Fibroblast of mammary gland (primary cell): ENCODE results near the gene TREX2.

Experiments
- DNase-seq: peaks from one replicate; pipeline ENCODE4 v3.0.0-alpha.2; 2010; ENCODE audit warnings: low read depth
- H3K4me3 ChIP-seq: 2 replicates; pipeline ENCODE4 v1.5.1; 2011; ENCODE audit warnings: low read depth, mild to moderate bottlenecking, low read length, moderate library complexity; ENCODE audit not compliant: control insufficient read depth
- TF ChIP-seq, protein P1 (sequence below): conservative IDR thresholded peaks from 2 replicates; pipeline ENCODE4 v1.5.1; 2011; ENCODE audit warnings: low read depth, low read length, inconsistent platforms; ENCODE audit not compliant: control insufficient read depth, insufficient read depth

The TREX2 gene

DNA sequence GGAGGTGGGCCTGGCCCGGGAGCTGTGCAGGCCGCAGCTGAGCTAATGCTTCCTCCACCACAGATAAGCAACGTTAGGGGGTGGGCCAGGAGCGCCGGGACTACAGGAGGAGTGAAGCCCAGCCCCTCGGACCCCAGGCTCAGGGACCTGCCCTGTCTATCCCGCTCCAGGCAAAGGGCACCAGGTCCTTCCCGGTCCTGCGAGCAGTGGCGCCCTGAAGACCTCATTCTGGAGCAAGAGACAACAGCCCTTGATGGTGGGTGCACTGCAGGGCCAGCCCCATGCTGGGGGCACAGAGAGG is 730 bp upstream of the TREX2 start:
- TF ChIP-seq, protein P1, sequence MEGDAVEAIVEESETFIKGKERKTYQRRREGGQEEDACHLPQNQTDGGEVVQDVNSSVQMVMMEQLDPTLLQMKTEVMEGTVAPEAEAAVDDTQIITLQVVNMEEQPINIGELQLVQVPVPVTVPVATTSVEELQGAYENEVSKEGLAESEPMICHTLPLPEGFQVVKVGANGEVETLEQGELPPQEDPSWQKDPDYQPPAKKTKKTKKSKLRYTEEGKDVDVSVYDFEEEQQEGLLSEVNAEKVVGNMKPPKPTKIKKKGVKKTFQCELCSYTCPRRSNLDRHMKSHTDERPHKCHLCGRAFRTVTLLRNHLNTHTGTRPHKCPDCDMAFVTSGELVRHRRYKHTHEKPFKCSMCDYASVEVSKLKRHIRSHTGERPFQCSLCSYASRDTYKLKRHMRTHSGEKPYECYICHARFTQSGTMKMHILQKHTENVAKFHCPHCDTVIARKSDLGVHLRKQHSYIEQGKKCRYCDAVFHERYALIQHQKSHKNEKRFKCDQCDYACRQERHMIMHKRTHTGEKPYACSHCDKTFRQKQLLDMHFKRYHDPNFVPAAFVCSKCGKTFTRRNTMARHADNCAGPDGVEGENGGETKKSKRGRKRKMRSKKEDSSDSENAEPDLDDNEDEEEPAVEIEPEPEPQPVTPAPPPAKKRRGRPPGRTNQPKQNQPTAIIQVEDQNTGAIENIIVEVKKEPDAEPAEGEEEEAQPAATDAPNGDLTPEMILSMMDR = no peak
- no peak overlapping the region for H3K4me3 ChIP-seq
- DNase-seq = no peak

DNA sequence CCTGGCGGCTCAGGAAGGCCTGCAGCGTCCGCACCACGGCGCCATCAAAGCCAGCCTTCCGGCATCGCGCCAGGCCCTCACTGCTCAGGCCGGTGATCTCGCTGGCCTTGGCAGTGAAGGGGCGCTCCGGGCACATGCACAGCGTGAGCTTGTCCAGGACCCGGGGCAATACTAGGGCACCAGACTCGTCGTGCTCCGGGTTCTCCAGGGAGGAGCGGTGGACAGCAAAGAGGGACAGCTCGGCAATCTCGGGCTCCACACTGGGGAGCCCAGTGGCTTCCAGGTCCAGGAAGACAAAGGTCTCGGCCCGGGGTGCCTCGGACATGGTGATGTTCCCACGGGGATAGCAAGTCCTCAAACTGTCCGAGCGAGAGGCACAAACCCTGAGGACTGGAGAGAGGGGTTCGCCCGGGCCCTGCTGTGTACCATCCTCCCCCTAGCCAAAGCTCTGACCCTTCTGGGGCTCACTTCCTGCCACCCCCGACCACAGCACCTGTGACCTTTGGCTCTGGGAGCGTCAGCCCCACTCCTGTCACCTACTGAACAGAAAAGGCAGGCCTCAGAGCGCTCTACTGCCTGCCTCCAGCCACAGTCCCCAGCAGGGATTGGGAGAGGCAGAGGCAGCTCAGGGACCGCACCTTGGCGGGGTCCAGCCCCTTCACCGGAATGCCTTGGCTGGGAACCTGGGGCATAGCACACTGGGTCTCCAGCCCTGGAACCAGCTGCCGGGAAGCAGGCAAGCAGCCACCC is 575 bp downstream of the TREX2 start:
- H3K4me3 ChIP-seq = no peak overlapping the region
- no peak for DNase-seq
- TF ChIP-seq, protein P1 = no peak

DNA sequence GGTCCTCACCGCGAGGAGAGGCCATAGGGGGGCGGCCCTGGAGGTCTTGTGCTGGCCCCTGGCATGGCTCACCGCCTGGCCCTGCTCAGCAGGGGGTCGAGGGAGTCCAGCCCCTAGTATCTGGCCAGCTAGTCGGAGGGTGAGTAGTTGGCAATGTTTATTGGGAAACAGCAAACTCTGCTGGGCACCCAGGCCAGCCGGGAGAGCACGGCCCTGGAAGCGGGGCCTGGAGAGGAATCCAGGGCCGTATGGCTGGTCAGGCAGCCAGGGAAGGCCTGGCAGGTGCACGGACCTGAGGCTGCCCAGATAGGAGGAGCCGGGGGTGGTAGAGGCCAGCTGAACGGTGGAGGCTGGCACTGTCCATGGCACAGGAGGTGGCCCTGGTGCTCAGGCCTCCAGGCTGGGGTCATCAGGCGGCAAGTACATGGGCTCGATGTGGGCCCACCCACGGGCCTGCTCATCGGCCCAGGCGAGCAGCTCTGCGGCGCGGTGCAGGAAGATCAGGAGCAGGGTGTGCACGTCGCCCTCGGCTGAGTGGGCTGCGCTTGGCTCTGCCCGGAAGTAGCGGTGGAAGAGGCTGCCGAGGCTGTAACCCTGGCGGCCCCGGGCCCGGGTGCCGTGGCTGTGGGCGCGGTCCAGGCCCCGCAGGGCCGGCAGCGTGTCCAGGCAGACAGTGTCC is 1.4 kb downstream of the TREX2 start:
- no peak for DNase-seq
- TF ChIP-seq, protein P1 = no peak

DNA sequence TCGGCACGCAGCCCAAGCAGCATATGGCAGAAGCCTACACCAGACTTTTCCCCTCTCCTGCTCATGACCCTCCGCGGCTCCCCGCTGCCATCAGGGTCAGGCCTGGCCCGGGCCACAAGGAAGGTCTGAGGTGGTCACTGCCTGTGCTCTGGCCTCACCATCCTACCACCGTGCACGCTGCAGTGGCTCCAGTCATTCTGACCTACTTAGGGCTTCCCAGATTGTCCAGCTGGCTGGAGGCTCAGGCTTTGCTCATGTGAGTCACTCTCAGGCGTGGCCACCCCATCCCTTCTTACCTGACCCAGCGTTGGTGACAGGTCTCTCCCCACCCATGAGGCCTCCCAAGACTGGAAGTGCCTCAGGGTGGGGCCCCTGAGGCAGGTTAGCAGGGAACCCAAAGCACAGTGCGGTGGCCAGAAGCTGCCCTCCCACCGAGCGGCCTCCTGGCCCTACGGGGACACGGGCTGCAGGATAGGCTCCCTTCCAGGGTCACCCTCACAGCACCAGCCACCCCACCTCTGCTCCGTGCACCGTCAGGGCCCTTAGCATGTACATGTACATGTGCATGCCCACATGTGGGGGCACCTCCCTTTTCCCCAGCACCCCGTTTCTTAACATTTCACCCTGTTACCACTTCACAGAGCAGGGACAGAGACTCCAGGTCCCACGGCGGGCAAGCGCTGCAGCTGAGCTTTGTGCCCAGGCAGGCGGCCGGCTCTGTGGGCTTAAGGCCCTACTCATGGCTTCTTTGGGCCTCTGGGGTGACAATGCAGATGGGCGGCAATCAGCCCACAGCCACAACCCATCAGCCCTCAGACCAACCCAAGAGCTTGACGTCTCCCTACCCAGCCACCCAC is 2.2 kb downstream of the TREX2 start:
- no peak overlapping the region for H3K4me3 ChIP-seq
- TF ChIP-seq, protein P1 = no peak
- DNase-seq = no peak

More for the DNA sequence above, 1.4 kb downstream of the TREX2 start:
- no peak overlapping the region for H3K4me3 ChIP-seq

DNA sequence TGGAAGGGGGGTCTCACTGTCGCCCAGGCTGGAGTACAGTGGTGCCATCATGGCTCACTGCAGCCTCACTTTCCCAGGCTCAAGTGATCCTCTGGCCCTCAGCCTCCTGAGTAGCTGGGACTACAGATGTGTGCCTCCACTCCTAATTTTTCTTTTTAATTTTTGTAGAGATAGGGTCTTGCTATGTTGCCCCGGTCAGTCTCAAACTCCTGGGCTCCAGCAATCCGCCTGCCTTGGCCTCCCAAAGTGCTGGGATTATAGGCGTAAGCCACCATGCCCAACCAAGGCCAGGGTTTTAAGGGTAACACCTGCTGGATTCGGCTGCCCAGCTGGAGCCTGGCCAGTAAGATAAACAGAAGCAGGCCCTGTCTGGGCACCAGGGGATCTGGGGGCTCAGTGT is 3.4 kb downstream of the TREX2 start:
- H3K4me3 ChIP-seq = no peak overlapping the region
- TF ChIP-seq, protein P1 = no peak
- DNase-seq = no peak

DNA sequence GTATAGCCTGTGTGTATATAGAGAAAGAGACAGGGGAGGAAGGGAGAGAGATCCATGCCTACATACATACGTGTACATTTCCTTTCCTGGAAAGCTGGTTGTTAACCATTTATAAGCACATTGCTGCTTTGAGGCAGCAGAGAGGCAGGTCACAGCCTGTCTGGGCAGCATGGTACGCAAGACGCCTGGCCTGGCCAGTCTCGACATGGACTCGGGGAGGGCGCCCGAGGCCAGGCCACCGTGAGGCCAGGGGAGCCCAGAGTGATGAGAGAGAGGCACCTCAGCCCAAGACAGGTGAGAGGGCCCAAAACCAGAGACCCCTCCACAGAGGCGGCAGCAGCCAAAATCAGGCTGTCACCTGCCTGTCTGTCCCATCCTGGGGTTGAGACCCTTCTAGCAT is 3.9 kb downstream of the TREX2 start:
- TF ChIP-seq, protein P1 = no peak
- no peak for DNase-seq
- no peak overlapping the region for H3K4me3 ChIP-seq
